ENCODE results near the gene HOXA4. TPM values are rescaled to one million over a fixed set of nuclear protein-coding genes. Genes with fewer than 3 reads are reported as not detected.

HOXA4 gene
- total RNA-seq, 8 experiments from 2014 or later: 1.1 to 31.6 (median 15.0) TPM

DNA sequence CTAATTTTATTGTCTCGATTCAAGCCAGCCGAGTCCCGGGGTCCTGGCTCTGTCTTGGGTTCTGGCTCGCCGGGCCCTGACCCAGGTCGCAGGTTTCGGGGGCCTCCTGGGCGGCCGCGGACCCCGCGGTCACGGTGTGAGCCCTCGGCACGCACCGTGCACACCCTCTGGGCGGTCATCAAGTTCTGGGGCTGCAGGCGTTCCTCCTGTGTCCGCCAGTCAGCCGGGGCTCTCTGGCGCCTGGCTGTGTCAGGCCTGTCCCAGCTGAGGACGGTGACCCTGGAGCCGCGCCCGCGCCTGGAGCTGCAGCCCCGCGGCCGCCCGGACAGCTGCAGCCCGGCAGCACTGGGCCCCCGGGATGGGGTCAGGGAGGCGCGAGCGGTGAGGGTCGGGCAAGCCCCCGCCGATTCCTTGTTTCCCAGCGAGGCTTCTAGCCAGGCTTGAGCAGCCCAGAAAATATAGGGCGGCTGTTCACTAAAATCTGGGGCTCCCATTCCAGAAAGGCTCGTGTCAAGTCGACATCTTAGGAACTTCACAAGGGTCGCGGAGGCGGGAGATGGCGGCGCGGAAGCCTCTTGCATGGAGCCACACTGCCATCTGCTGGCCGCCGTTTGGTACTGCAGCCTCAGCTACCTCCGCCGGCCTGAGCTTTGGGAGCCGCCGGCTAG is 30.1 kb upstream of the HOXA4 start:
- Histone ChIP-seq H3K27ac (no peak overlapping the region), H3K4me1 (replicated peaks in 1 of 2) (peaks cover 7% of the 10 kb centered on the region in 2 donors), H3K4me3 (peak overlapping the region; percentile 34 to 55 (median 41))
- peak; percentile 18 to 77 (median 64) for ATAC-seq (replicated peaks in 6 of 8)
- in situ Hi-C loops (cut with MboI; ENCODE audit: low pct_unique_long_range_greater_than_20kb in 2 of 9, low sequenced_read_pairs in 9 of 9, unreplicated experiment in 9 of 9): loop anchor here in 5 of 9 experiments (25.0 kb wide), 3 partner anchors 773 to 1298 kb away; no protein-coding TSS in a partner anchor
- WGBS, 10 experiments: 0 to 9% (median 5%) methylated on average over 3 to 20 of the region's 54 CpGs; no CpG with 5 or more reads in 6 of the 10 experiments

GRCh38 chr7:27160145-27160545 is 29.6 kb upstream of the HOXA4 start:
- peaks cover 5 to 8% of the 10 kb centered on the region in 2 donors for H3K4me1 ChIP-seq (replicated peaks in 1 of 2)
- no peak for ATAC-seq (replicated peaks in 6 of 8)
- H3K4me3 ChIP-seq: peak overlapping the region in 4 of 5 donors; percentile 34 to 55 (median 42)
- WGBS, 10 experiments: 41 to 100% (median 81%) methylated on average over 2 to 12 of the region's 23 CpGs; no CpG with 5 or more reads in 5 of the 10 experiments
- no peak overlapping the region for H3K27ac ChIP-seq
- in situ Hi-C loops (cut with MboI; ENCODE audit: low pct_unique_long_range_greater_than_20kb in 2 of 9, low sequenced_read_pairs in 9 of 9, unreplicated experiment in 9 of 9): loop anchor here in 5 of 9 experiments (25.0 kb wide), 3 partner anchors 773 to 1298 kb away; no protein-coding TSS in a partner anchor

DNA sequence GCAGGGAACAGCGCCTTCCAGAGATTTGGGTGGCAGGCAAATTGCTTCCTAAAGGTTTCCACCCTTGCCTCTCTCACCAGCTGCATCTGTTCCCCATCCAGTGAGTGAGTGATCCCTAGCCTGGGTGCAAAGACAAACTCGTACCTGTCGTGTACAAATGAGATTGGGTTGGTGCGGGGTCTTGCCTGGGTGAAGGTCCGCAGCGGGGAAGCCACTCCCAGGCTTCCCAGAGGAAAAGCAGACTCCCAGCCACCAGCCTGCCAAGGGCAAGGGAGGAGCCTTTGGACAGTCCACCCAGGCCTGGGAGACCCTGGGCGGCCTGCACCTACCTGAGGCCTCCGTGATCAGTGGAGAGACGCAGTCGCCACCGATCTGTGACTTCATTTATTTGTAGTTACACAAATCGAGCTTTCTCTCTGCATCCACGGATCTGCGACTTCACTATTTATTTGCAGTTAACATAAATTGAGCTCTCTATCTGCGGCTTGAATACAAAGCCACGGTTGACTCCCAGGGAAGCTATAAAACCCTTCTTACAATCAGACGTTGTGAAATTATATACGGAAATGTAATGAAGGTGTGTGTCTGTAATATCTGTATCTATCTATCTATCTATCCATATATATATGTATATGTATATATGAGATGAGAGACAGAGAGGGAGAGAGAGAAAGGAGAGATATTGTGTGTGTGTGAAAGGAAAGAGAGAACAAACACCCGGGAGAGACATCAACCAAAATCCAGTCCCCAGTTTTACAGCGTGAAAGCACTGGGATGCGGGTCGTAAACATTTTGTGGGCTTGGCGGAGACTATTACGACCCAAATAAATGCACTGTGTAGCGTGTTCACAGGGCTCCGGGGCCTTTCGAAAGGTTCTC is 28.9 kb upstream of the HOXA4 start:
- no peak overlapping the region for H3K4me3 ChIP-seq
- WGBS, 10 experiments: 65 to 98% (median 90%) methylated on average over 1 to 22 of the region's 27 CpGs

DNA sequence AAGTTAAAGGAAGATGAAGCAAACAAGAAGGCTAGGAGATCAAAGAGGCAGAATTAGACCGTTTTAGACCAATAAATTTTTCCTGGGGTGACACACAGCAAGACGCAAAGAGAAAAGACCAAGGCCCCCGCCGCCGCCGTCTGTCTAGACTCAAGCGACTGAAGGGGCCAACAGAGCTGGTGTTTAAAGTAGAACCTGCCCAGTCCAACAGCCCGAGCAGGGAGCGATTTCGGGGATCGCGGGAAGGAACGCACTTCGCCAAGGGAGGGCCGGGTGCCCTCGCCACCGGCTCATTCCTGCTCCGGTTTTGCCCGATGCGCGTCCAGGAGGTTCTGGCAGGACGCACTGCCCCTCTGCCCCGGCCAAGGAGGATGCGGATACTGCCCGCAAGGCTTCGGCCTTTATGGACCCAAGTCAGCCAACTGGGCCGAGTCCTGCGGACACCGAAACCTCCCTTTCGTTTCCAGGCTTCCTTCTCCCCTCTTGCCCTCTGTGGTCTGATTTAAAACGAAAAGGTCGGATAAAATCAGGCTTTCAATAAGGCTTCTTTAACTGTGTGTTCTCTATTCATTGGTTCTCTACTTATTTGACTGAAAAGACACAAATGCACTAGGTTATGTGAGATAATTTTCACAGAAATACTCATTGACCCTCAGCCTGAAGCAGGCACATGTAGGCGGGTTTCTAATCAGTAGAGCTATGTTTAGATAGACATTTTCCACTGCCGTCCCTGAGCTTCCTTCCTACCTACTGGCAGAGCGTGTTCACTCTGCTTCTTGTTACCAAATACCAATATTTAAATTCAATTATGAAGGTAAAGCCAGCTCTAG is 28.1 kb upstream of the HOXA4 start:
- no peak overlapping the region for H3K27ac ChIP-seq
- H3K4me3 ChIP-seq: no peak overlapping the region
- H3K4me1 ChIP-seq (replicated peaks in 1 of 2): peaks cover 5 to 13% of the 10 kb centered on the region in 2 donors
- in situ Hi-C loops (cut with MboI; ENCODE audit: low pct_unique_long_range_greater_than_20kb in 2 of 9, low sequenced_read_pairs in 9 of 9, unreplicated experiment in 9 of 9): loop anchor here in 5 of 9 experiments (5.0 to 25.0 kb wide), 4 partner anchors 461 to 1296 kb away; no protein-coding TSS in a partner anchor
- 22 to 100% (median 95%) methylated on average over 2 to 26 of the region's 35 CpGs; no CpG with 5 or more reads in 2 of the 10 experiments for WGBS, 10 experiments
- no peak for ATAC-seq (replicated peaks in 6 of 8)

More for the DNA sequence above, 28.9 kb upstream of the HOXA4 start:
- in situ Hi-C loops (cut with MboI; ENCODE audit: low pct_unique_long_range_greater_than_20kb in 2 of 9, low sequenced_read_pairs in 9 of 9, unreplicated experiment in 9 of 9): loop anchor here in 5 of 9 experiments (5.0 to 25.0 kb wide), 4 partner anchors 462 to 1297 kb away; no protein-coding TSS in a partner anchor
- Histone ChIP-seq H3K27ac (no peak overlapping the region), H3K4me1 (replicated peaks in 1 of 2) (peaks cover 5 to 13% of the 10 kb centered on the region in 2 donors)
- no peak for ATAC-seq (replicated peaks in 6 of 8)

GRCh38 chr7:27157702-27158431 is 27.3 kb upstream of the HOXA4 start:
- no peak overlapping the region for H3K27ac ChIP-seq
- H3K4me3 ChIP-seq: no peak overlapping the region
- peaks cover 5 to 13% of the 10 kb centered on the region in 2 donors for H3K4me1 ChIP-seq (replicated peaks in 1 of 2)
- WGBS, 10 experiments: 20 to 100% (median 98%) methylated on average over 1 to 7 of the region's 30 CpGs; no CpG with 5 or more reads in 4 of the 10 experiments
- no peak for ATAC-seq (replicated peaks in 6 of 8)
- in situ Hi-C loops (cut with MboI; ENCODE audit: low pct_unique_long_range_greater_than_20kb in 2 of 9, low sequenced_read_pairs in 9 of 9, unreplicated experiment in 9 of 9): loop anchor here in 5 of 9 experiments (5.0 to 25.0 kb wide), 4 partner anchors 461 to 1296 kb away; no protein-coding TSS in a partner anchor

DNA sequence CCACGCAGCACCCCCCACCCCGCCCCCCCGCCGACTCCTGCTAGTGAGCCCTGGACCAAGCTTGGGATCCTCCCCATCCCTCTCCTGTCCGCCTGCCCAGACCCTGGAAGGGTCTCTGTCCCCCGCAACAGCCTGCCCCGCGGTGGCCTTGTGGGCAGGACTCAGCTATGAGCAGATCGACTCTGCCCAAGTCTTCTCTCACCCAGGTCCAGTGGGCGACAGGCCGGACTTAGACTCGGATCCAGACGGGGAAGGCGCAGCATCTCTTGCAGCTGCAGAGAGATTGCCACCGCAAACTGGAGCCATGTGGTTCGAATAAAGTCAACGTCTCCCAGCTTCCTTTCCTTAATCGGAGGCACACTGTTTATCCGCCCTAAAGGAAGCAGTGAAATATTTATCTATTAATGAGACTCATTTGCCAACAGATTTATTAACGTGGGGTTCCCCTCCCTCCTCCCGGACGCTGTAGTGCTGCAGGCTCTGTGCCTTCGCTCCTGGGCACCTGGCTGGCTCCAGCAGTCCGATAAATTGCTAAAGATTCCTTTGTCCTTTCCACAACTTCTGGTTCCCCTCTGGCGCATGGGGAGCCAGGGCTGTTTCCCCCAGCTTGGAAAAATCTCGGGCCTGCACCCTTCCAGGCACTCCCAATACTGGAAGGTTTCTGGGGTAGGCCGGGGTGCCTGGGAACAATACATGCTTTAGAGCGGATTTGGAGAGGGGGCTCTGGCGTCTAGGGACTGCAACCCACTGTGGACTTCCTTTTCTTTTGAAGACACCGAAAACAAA is 26.6 kb upstream of the HOXA4 start:
- peak overlapping the region; percentile 43 to 64 (median 50) for H3K4me3 ChIP-seq
- H3K27ac ChIP-seq: no peak overlapping the region
- peaks cover 5 to 13% of the 10 kb centered on the region in 2 donors for H3K4me1 ChIP-seq (replicated peaks in 1 of 2)
- 33 to 100% (median 47%) methylated on average over 2 to 10 of the region's 30 CpGs; no CpG with 5 or more reads in 3 of the 10 experiments for WGBS, 10 experiments
- in situ Hi-C loops (cut with MboI; ENCODE audit: low pct_unique_long_range_greater_than_20kb in 2 of 9, low sequenced_read_pairs in 9 of 9, unreplicated experiment in 9 of 9): loop anchor here in 5 of 9 experiments (5.0 to 25.0 kb wide), 4 partner anchors 460 to 1295 kb away; no protein-coding TSS in a partner anchor
- peak in 5 of 8 experiments; percentile 12 to 31 (median 26) for ATAC-seq (replicated peaks in 6 of 8)

DNA sequence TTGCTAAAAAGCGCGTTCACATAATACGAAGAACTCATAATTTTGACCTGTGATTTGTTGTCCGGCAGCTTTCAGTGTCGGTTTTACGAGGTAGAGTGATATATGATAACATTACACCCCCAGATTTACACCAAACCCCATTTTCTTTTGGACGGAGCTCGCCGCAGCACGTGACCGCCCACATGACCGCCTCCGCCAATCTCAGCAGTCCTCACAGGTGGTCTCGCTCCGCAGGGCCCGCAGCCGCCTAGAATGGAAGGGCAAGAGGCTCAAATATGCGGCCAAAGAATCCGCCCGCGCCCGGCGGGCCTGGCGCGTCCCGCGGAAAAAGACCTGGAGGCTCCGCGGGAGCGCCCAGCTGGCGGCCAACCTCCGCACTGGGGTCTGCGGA is 25.9 kb upstream of the HOXA4 start, which contains the start of gene HOXA7:
TSS of gene HOXA7 (minus strand) at position 168 of the 391 bp plus-strand sequence. CDS start at position 38, 130 bp downstream.
- ATAC-seq (replicated peaks in 6 of 8): peak; percentile 29 to 82 (median 71)
- peak within 1 kb of the TSS in 1 of 2 donors; percentile 46 for H3K27ac ChIP-seq
- in situ Hi-C loops (cut with MboI; ENCODE audit: low pct_unique_long_range_greater_than_20kb in 2 of 9, low sequenced_read_pairs in 9 of 9, unreplicated experiment in 9 of 9): loop anchor here in 5 of 9 experiments (5.0 to 25.0 kb wide), 4 partner anchors 459 to 1294 kb away; no protein-coding TSS in a partner anchor
- WGBS, 10 experiments: 0 to 50% (median 3%) methylated on average over 2 to 16 of the region's 33 CpGs; no CpG with 5 or more reads in 2 of the 10 experiments
- H3K4me3 ChIP-seq: peak within 1 kb of the TSS; percentile 43 to 64 (median 50)
- peaks cover 7 to 15% of the 10 kb centered on the region in 2 donors for H3K4me1 ChIP-seq (replicated peaks in 1 of 2)

- peak overlapping the region in 1 of 2 donors; percentile 46 for H3K27ac ChIP-seq
- H3K4me1 ChIP-seq (replicated peaks in 1 of 2): peaks cover 9 to 13% of the 10 kb centered on the region in 2 donors
- WGBS, 10 experiments: 0 to 44% (median 1%) methylated on average over 3 to 20 of the region's 63 CpGs; no CpG with 5 or more reads in 1 of the 10 experiments
- in situ Hi-C loops (cut with MboI; ENCODE audit: low pct_unique_long_range_greater_than_20kb in 2 of 9, low sequenced_read_pairs in 9 of 9, unreplicated experiment in 9 of 9): loop anchor here in 5 of 9 experiments (5.0 to 25.0 kb wide), 4 partner anchors 459 to 1294 kb away; no protein-coding TSS in a partner anchor
- ATAC-seq (replicated peaks in 6 of 8): peak; percentile 12 to 52 (median 32)
- peak overlapping the region; percentile 43 to 64 (median 50) for H3K4me3 ChIP-seq
Observed at GRCh38 chr7:27155816-27156507, 25.4 kb upstream of the HOXA4 start.

GRCh38 chr7:27154901-27155815 is 24.6 kb upstream of the HOXA4 start:
- H3K4me1 ChIP-seq (replicated peaks in 1 of 2): peaks cover 6 to 15% of the 10 kb centered on the region in 2 donors
- WGBS, 10 experiments: 17 to 100% (median 51%) methylated on average over 2 to 19 of the region's 48 CpGs; no CpG with 5 or more reads in 1 of the 10 experiments
- no peak for ATAC-seq (replicated peaks in 6 of 8)
- peak overlapping the region; percentile 43 to 64 (median 50) for H3K4me3 ChIP-seq
- no peak overlapping the region for H3K27ac ChIP-seq
- in situ Hi-C loops (cut with MboI; ENCODE audit: low pct_unique_long_range_greater_than_20kb in 2 of 9, low sequenced_read_pairs in 9 of 9, unreplicated experiment in 9 of 9): loop anchor here in 5 of 9 experiments (5.0 to 25.0 kb wide), 4 partner anchors 458 to 1293 kb away; no protein-coding TSS in a partner anchor
